ENCODE results near the gene PLCB2. TPM values are rescaled to one million over a fixed set of nuclear protein-coding genes. Genes with fewer than 3 reads are reported as not detected.

Gene PLCB2
- total and polyA plus RNA-seq, 8 donors = 13.5 to 86.4 (median 14.9) TPM

DNA sequence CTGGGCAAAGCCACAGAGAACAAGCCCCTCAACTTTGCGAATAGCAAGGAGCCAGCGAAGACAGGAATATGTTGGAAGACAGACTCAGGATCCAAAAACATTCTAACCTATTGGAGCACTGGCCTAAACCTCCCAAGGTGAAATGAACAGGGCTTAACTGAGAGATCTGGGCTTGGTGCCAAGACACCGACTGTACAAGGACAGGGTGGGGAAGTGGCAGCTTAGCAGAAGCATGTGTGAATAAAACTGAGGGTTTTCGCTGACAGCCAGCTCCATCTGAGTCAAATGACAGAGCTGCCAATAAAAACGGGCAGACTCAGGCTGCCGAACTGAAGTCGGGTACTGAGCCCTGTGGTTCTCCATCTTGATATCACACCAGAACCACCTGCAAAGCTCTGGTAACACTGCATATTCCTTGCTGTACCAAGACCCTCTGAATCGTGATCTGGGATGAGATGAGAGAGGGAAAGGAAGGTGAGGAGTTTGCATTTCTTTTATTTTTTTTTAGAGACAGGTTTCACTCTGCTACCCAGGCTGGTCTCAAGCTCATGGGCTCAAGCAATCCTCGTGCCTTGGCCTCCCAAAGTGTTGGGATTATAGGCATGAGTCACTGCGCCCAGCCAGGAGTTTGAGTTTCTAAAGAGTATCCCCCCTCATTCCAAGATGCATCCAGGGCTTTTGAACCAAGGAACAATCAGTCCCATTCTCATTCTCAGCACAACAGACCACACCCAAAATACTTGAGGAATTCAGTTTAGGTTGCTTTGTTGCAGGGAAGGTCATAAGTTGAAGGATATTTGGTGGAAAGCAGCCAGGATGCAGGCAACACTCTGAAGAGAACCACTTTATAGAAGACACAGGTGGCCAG is 6.0 kb upstream of the PLCB2 start:
- Histone ChIP-seq H3K36me3 (no peaks in the 10 kb centered on the region), H3K4me3 (no peak overlapping the region), H3K27me3 (no peaks in the 10 kb centered on the region), H3K4me1 (peaks cover 11 to 23% of the 10 kb centered on the region in 2 donors), H3K9me3 (no peaks in the 10 kb centered on the region), H3K27ac (no peak overlapping the region)
- intact Hi-C loops (cut with DNase I) = no loop called here
- TF ChIP-seq, protein P1, sequence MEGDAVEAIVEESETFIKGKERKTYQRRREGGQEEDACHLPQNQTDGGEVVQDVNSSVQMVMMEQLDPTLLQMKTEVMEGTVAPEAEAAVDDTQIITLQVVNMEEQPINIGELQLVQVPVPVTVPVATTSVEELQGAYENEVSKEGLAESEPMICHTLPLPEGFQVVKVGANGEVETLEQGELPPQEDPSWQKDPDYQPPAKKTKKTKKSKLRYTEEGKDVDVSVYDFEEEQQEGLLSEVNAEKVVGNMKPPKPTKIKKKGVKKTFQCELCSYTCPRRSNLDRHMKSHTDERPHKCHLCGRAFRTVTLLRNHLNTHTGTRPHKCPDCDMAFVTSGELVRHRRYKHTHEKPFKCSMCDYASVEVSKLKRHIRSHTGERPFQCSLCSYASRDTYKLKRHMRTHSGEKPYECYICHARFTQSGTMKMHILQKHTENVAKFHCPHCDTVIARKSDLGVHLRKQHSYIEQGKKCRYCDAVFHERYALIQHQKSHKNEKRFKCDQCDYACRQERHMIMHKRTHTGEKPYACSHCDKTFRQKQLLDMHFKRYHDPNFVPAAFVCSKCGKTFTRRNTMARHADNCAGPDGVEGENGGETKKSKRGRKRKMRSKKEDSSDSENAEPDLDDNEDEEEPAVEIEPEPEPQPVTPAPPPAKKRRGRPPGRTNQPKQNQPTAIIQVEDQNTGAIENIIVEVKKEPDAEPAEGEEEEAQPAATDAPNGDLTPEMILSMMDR (IDR thresholded peaks at IDR 0.05) = no peak
- ATAC-seq (peak; percentile 85), DNase-seq (peak in 2 of 4 donors; percentile 78 to 87)

DNA sequence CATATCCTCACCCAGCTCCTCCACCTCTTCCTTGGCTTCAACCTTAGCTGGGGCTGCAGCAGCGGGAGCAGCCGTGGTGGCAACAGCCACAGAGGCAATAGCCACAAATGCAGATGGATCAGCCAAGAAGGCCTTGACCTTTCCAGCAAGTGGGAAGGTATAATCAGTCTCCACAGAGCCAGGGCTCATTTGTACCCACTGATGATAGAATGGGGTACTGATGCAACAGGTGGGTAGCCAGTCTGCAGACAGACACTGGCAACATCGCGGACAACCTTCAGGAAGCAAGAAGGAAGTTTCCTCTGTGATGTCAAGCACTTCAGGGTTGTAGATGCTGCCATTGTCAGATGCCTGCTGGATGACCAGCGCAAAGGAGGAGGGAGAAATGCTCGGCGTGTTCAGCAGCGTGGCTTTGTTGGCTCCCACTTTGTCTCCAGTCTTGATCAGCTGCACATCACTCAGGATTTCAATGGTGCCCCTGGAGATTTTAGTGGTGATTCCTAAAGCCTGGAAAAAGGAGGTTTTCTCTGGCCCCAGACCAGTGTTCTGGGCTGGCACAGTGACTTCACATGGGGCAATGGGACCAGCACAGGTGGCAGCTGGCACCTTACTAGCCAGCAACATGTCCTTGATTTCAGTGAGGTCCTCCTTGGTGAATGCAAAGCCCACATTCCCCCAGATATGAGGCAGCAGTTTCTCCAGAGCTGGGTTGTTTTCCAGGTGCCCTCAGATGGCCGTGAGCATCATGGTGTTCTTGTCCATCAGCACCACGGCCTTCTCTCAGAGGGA is 4.8 kb upstream of the PLCB2 start:
- TF ChIP-seq, protein P1 (IDR thresholded peaks at IDR 0.05) = no peak
- Histone ChIP-seq H3K27ac (no peak overlapping the region), H3K36me3 (no peaks in the 10 kb centered on the region), H3K27me3 (no peaks in the 10 kb centered on the region), H3K4me1 (peaks cover 13 to 29% of the 10 kb centered on the region in 2 donors), H3K9me3 (no peaks in the 10 kb centered on the region), H3K4me3 (no peak overlapping the region)
- ATAC-seq = no peak
- intact Hi-C loops (cut with DNase I) = no loop called here
- DNase-seq = peak in 1 of 4 donors; percentile 26

DNA sequence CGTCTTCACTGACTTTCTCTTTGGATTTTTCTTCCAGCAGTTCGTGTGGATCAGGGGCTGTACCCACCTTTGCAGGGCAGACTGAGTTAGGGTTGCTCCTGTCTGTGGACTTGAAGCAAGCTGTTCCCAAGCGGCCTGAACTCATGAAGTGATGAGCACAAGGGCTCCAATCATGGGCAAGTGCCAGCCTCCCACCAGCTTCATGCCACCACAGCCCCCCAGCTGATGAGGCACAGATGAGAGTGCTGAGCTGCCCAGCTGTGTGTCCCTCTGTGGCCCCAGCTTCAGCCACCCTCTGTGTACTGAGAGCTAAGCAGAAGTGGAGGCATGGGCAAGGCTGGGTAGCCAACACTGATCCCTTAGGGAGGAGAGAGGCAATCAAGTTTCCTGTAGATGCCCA is 3.3 kb upstream of the PLCB2 start:
- DNase-seq (peak in 1 of 4 donors; percentile 24), ATAC-seq (no peak)
- intact Hi-C loops (cut with DNase I) = no loop called here
- Histone ChIP-seq H3K27ac (no peak overlapping the region), H3K4me1 (peaks cover 13 to 35% of the 10 kb centered on the region in 2 donors), H3K4me3 (no peak overlapping the region), H3K9me3 (no peaks in the 10 kb centered on the region), H3K36me3 (no peaks in the 10 kb centered on the region), H3K27me3 (no peaks in the 10 kb centered on the region)
- TF ChIP-seq, protein P1 (IDR thresholded peaks at IDR 0.05) = no peak

DNA sequence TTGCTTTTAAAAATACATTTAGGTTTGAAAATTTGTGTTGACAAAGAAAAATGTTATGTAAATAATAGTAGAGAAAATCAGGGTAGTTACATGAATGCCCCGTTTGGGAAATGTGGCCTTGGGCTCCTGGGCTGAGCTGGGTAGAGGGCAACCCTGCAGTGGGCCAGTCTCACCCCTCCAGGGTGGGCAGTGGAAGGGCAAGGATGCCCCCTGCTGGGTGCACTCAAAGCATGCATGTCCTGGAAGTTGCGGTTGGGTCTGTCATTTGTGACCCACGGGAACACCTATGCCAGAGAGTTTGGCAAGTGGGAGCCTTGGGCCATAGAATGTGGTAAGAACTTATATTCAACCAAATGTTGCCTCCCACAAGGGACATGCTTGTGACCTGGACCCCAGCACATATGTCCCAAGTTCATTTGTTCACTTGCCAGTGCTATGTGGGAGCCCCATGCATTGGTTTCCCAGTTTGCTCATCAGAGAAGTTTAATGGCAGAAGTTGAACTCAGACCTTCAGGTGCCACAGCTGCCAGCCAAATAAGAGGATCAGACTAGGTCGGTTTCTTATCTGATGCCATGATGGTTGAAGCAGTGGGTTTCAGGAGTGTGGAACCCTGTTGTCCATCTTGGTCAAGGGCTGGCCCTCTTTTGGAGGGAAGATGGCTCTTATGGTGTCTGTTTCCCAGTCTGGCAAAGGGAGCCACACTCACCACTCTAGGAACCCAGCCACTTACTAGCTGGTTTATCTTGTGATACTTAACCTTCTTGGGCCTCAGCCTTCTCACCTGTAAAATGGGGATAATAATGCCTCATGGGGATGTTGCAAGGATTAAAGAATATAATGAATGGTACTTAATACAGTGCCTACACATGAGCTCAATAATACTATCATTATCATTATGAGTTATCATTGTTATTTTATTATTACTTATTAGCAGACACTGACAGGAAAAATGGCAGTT is 2.5 kb upstream of the PLCB2 start:
- ATAC-seq (peak; percentile 56), DNase-seq (peak in 2 of 4 donors; percentile 71 to 90)

More for the DNA sequence above, 2.5 kb upstream of the PLCB2 start:
- peak overlapping the region in 1 of 2 donors; percentile 86 for H3K27ac ChIP-seq
- no peaks in the 10 kb centered on the region for H3K36me3 ChIP-seq
- no peaks in the 10 kb centered on the region for H3K27me3 ChIP-seq
- H3K9me3 ChIP-seq = no peaks in the 10 kb centered on the region
- no peak overlapping the region for H3K4me3 ChIP-seq
- TF ChIP-seq, protein P1 (IDR thresholded peaks at IDR 0.05) = peak; percentile 60 to 87
- H3K4me1 ChIP-seq = peaks cover 13 to 42% of the 10 kb centered on the region in 2 donors
- intact Hi-C loops (cut with DNase I) = no loop called here

Measured in left lung (tissue), 10 donors.